HG03469 (cell line): Measurements from ENCODE around the gene ATG9A.

ENCODE experiments used
- ATAC-seq: cut with Tn5 transposase; IDR thresholded peaks from one replicate; pipeline ENCODE4 v1.9.1; 2021; ENCODE audit warnings: mild to moderate bottlenecking, moderate library complexity, moderate number of reproducible peaks; ENCODE audit not compliant: unreplicated experiment

The ATG9A gene

DNA sequence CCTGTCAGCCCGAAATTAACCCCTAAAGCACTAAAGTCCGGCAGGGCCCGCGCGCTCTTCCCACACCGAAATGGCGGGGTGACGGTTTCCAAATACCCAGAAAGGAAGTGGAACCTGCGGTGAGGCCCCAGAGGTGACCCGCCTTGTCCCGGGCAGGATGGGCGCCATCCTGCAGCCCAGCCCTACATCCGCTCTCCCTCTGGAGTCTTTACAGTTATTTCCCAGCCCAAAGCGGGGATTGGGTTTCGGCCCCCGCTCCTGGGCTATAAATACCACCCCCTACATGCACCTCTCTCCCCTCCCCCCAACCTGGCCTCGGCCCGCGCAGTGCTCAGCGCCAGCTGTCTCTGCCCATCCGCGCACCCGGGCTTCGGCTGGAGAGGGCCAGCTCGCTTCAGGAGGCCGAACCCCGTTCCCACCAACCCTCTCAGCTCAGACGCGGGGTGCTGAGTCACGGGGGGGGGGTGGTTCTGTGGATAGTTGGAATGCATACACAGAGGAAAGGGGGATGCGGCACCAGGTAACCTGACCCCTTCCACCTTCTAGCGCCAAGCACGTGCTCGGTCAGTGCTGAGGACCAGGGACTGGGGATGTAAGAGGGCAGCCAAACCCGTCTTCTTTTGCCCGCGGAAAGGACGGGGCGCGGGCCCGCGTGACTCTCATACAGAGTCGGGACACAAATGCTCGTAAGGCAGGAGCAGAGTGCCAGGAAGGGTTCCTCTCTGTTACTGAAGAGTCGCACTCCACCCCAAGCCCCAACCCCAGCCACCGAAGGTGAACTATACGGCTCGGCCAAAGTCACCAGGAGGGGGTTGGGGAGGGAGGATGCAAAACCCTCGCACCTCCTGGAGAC is 23.7 kb upstream of the ATG9A start, which contains the start of gene TUBA4B:
Gene TUBA4B (plus strand): TSS at position 344 of the 853 bp plus-strand sequence. CDS start 165 bp downstream, at position 509.
- no peak for ATAC-seq

DNA sequence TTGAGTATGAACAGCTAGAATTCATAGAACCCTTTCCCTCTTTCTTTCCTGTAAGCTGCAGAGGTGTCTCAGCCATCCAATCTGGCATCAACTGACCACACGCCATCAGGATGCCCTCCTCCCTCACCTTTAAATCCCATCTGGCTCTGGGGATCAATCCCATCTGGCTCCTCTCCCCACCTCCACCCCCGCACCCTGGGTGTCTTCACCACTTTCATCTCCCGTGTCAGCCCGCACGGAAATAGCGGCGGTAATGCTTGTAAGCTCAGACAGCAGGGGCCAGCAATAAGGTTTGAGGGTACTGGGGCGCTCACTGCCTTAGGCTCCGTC is 23.1 kb upstream of the ATG9A start:
- ATAC-seq, result no peak

DNA sequence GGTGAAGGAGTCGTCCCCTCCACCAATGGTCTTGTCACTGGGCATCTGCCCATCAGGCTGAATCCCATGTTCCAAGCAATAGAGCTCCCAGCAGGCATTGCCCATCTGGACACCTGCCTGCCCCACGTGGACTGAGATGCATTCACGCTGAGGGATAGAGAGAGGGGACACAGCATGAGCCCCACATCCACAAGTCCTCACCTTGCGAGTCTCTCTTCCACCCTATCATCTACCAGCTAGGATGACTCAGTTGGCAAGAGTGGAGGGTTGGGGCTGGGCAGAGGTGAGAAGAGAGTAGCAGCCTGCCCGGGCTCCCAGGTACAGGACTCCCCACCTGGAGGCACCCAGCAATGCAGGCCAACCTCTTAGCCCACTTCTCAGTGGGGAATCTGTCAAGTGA is 22.6 kb upstream of the ATG9A start:
- ATAC-seq, result no peak

DNA sequence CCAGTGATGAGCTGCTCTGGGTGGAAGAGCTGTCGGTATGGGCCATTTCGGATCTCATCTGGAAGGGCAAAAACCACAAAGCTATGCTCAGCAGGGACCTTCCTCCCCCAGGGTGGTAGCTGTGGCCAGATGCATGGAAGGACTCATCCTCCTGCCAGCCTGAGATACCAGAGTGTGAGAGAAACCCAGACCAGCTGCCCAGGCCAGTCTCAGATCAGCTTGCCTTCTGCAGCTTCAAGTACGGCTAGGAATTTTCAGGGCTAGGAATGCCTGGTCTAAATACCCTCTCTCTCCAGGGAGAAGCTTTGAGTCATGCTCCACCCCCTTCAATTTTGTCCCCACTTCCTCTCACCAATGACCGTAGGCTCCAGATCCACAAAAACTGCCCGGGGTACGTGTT is 22.2 kb upstream of the ATG9A start:
- no peak for ATAC-seq

DNA sequence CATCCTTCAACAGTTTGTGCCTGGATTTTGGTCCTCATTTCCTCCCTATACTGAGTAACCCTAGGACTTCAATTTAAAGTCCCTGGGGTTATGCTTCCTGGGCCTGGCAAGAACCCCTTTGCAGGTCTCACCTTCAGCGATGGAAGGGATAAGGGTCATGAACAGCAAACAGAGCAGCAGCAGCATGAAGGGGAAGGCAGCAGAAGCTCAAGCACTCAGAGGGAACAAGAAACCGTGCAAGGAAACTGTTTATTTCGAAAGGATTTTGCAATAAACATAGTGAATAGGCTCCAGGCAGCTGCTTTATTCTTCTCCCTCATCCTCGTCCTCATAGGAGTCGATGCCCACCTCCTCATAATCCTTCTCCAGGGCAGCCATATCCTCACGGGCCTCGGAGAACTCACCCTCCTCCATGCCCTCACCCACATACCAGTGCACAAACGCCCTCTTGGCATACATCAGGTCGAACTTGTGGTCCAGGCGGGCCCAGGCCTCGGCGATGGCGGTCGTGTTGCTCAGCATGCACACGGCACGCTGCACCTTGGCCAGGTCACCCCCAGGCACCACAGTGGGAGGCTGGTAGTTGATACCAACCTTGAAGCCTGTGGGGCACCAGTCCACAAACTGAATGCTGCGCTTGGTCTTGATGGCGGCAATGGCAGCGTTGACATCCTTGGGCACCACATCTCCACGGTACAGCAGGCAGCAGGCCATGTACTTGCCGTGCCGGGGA is 20.8 kb upstream of the ATG9A start:
- ATAC-seq, result no peak

DNA sequence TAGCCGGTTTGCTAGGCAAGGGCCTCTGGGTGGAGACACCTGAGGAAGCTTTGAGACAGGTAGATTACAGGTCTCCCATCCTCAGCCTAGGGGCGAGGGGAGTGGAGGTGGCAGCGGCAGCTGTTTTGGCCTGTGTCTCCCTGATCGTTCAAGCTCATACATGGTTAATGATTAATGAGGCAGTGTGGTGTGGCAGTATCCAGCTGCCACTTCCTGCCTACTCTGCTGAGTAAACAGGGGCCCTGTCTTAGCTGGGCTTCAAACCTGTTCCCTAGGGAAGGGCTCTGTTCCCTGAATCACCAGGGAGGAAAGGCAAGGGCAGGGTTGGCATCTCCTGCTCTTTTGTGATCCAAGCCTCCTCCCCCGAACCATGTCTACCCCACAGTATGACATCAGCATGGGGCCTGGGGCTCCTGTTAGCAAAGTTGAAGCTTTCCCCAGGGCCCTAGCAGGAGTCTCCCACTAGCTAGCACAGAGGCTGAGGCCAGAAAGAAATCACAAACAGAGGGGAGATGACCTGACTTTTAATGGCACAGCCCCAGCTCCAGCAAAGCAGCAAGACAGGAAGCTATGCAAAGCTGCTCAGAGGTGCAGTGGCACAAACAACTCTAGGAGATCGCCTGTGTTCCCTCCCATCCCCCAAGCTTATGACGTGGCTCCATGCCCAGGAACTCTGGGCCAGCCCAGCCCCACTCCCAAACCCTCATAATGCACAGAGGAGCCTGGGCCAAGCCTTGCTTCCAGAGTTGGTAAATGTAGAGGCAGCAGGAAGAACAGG is 20.0 kb upstream of the ATG9A start:
- peak; percentile 22 for ATAC-seq

DNA sequence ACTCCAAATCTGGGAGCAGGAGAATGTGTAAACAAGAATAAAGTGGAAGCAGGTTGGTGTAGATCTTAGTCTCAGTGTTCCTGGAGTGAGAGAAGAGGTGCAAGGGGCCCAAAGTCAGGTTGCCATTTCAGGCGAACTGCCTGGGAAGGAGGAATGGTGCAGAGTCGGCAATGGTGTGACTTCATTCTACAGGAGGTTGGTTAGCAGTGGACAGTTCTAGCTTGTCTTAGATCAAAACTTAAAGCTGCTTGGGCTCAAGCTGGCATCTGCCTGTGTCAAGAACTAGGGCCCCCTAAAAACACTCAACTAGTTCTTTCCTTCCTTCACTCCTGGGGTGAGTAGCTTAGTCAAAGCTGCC is 19.4 kb upstream of the ATG9A start:
- no peak for ATAC-seq

DNA sequence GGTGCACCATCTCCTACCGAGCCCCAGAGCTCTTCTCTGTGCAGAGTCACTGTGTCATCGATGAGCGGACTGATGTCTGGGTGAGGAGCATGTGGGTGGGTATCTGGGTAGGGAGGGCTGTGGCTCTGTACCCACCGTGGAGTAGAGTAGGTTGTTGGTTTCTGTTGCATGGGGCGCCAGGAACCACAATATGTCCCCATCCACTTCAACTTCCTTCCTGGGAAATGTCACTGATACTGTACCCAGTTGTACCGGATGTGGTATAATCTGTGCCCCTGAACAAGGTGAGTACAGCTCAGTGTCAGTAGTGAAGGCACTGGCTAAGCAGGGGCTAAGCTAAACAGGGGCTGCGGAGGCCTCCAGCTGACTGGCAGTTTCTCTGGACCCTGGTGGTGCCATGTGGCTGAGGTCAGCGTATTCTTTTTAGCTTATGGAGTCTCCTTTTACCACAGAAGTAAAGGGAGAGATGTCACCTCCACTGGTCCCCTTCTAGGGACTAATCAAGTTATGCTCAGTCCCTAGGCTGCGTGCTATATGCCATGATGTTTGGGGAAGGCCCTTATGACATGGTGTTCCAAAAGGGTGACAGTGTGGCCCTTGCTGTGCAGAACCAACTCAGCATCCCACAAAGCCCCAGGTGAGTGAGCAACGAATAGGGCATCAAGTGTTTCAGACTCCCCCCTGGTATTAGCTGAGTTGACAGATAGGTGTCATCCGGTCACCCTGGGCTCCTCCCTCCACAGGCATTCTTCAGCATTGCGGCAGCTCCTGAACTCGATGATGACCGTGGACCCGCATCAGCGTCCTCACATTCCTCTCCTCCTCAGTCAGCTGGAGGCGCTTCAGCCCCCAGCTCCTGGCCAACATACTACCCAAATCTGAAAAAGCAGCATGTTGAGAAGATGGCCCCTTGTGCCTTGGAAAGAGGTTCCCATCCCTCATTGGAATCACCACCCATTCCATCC is 18.5 kb upstream of the ATG9A start:
- ATAC-seq, result no peak

DNA sequence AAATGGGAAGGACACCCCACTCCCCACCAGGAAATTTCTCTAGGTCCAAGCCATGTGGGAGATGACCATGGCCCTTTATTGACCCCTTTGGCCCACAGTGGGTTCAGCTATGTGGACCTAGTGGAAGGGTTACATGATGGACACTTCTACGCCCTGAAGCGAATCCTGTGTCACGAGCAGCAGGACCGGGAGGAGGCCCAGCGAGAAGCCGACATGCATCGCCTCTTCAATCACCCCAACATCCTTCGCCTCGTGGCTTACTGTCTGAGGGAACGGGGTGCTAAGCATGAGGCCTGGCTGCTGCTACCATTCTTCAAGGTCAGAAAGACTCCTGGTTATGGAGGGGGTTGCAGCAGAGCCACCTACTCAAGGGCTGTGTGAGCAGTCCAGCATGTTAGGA is 17.1 kb upstream of the ATG9A start:
- ATAC-seq, result no peak

DNA sequence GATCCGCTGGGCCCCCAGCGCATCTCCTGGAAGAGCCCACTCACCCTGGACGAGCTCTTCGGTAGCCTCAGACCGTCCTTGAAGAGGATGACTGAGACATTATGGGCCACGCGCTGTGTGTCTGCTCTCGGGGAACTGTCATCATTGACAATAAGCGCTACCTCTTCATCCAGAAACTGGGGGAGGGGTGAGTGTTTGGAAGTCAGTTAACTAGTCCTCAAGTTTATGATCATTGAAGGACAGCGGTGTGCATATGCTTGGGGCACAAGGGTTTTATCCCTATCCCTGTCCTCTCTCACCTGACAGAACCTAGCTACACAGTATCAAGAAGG is 16.4 kb upstream of the ATG9A start:
- ATAC-seq, result no peak

DNA sequence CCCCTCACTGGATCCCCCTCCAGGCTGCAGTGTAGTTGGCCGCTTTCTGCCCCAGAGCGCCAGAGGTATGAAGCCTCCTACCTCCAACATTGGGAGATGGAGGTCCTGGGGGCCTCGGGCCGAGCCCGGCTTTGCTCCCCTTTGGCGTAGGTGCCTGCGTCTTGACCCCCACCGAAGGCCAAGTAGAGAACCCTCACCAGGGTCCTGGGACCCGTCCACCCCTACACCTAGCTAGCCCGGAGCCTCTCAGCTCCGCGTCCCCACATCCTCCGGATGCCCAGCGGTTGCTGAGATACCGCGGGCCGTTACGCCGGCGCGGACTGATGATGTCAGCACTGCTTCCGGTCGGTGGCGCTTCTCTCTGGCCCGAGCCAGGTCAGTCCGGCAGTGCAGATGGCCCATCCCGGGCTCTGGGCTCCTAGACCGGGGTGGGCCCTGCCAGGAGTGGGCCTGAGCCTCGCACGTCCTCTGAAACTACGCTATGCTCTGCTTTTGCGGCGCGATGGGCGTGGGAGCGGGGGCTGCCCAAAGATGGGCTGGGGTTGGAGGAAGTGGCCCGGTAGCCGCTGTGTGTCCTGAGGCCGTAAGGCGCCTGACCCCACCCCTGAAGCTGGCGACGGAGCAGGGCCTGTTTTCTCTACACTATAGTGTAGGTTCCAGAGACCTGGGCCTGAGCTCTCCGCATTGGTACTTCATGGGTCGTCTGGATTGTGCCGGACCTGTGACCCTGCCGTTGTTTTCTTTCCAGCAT is 15.9 kb upstream of the ATG9A start, which contains the start of the genes GLB1L and STK16:
Gene GLB1L (minus strand): TSS at position 297 of the 751 bp plus-strand sequence. CDS start 1,871 bp downstream, outside the sequence.
Gene STK16 (plus strand): TSS at position 332 of the 751 bp plus-strand sequence. CDS start 521 bp downstream, outside the sequence.
- ATAC-seq, result peak; percentile 57

DNA sequence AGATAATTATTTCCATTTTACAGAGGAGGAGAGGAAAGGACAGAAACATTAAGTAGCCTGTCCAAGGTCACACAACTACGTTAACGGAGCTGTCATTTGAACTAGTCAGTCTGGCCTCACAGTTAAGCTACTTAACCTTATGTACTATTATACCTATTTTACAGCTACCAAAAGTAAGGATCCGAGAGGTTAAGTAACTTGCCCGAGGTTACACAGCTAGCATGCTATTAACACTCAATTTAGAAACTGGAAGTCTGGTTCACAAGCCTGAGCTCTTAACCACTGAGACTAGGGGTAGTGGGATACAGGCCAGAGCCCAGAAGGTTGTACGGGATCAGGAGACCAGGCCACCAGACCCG is 15.3 kb upstream of the ATG9A start:
- ATAC-seq, result no peak

DNA sequence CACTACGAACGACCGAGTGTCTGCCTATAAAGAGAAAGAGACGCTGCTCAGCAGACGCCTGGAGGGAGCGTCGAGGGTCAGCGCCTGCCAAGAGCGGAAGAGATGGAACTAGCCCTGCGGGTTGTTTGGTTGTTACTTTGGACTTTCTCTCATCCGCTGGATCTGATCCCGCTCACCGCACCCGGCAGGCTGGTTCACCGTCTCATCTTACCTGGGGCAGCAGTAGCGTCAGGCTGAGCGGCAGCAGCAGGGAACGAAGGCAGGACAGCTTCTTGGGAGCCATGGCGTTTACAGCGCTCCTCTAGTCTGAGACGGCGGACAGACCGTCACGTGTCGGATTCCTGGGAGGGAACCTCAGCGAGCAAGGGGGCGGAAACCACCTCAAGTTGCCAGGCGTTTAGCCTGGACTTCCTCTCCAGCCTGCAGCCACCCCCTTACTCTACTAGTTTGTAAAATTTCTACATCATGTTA is 13.9 kb upstream of the ATG9A start:
- ATAC-seq, result no peak

DNA sequence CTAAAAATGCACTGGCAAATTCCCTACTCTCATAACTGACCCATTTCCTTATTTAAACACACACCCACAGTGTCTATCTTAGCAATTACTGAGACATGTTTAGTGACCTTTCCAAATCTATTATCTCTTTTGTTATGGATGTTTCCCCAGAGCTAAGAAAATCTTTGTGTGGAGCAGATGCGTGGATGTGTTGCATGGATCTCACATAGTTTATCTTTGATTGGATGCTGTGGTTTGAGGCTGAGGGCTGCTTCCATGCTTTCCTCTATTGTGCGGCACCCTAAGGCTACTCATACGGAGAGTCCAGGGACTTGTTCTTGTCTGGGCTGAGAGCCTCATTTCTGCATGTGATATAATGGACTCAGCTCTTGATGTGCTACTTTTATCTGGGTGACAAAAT is 4.9 kb upstream of the ATG9A start:
- ATAC-seq, result no peak

DNA sequence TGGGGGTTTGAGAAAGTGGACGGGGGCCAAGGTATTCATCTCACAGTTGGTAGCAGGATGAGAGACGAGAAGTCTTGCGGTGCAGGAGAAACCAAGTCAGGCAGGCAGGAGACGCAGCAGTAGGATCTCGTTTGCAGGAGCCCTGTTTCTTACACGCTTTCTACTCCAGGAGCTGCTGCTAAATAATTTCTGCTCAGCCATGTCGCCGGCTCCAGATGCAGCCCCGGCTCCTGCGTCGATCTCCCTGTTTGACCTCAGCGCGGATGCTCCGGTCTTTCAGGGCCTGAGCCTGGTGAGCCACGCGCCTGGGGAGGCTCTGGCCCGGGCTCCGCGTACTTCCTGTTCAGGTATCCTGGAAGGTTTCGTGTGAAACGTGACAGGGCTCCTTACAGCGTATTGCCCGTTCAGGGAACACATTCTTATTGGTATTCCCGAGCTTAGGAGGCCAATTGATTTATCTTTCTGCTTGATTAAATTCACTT is 664 bp upstream of the ATG9A start:
- ATAC-seq, result no peak

DNA sequence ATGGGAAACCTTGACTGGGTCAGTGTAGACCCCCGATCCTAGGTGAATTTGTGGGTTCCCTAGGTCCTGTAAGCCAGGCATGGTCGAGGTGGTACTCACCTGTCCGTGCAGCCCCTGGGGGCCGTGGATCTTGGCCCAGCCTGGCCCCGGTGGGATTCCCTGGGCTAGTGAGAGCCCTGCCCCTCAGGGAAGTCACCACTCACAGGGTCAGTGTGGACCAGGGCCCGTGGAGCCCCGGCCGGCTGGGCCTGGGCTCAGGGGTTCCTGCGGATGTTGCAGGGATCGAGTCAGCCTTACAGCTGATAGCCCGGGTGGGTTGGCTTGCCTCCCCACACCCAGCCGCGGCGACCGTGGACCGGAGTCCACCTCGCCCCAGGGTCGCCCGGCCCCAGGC is 528 bp downstream of the ATG9A start:
- peak; percentile 3 for ATAC-seq

DNA sequence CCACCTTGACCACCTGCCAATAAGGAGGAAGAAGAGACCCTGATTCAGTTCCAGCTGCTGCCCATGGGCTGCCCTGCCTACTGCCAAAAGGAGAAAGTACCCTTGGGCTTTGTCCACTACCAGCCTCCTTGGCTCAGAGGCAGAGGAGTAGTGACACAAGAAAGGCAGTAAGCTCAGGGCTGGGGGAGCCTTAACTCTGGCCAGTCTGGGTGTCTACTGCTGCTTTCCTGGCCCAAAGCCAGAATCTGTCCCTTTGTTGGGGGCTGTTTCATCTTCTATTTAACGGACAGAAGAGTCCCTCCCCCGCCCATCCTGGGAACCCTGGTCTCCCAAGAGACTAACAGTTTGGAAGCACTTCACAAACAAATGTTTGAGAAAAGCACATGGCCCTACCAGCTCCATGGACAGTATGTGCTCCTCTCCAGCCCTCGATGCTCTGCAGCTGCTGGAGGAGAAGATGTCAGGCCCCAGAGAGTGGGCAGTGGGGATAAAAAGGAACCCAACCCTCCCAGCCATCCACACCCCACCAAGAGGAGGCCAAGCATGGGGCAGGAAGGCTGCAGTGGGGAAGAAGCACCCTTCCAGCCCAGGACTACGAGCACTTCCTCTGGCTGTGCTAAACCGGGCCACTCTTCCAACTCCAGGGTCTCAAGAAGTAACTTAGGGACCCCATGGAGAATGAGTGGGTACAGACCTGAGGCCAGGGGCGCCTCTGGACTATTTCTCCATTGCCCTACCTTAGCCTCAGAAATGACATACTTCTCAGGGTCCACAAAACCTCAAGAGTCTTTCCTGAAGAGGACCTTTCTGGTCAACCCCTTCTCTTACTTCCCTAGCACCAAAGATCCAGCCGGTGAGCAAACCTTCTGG is 1.2 kb downstream of the ATG9A start:
- no peak for ATAC-seq

DNA sequence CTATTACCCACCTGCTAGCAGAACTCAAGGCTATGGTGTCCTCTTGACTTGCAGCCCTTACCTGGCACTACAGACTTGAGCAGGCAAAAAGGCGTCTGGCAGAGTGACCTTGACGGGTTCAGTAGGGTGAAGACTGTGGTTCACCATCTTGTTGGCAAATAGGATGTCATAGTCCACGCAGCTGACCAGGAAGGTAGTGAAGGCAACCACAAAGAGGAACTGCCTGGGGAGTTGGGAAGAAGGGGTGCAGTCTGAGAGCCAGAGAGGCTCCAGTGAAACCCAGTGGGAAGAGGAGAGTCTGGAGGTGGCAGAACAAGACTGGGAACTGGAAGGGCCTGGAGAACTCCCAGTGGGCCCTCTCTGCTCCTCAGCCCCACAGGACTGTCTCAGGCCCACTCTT is 4.1 kb downstream of the ATG9A start:
- no peak for ATAC-seq
